ENCODE results near the gene HDAC7. TPM values are rescaled to one million over a fixed set of nuclear protein-coding genes. Genes with fewer than 3 reads are reported as not detected.
A peak's percentile ranks its signal among the peaks of the same experiment; 100 is the strongest.

Gene HDAC7
- total RNA-seq, 4 donors from 2014 or later = 58.3 to 105 (median 82.5) TPM

DNA sequence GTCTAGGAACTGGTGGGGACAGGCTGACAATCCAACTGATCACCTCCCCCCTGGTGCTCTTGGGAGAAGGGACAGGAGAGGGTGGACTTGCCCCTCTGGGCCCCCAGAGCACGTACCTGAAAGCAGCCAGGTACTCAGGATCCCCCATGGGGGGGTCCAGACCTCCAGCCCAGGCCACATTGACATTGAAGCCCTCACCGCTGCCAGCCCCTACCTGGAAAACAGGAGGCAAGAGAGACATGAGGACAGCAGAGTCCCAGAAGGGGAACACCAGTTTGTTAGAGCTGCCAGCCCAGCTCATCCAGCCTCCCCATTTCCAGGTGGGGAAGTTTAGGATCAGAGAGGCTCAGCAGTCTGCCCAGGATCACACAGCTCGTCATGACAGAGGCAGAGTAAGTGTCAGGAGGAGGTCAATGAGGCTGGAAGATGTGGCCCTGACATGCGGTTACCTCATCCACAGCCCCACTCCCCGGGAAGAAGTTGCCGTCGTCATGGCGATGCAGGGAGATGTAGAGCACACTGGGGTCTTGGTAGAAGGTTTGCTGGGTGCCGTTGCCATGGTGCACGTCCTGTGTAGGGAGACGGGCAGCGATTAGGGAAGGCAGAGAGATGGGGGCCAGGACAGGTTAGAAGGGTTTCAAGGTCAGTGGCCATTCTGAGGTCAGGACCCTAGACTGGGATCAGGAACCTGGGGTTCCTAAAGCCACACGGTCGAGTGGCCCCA lies 31.9 kb downstream of the HDAC7 start:
- Histone ChIP-seq H3K27me3 (no peaks in the 10 kb centered on the region), H3K4me1 (peaks cover 5 to 50% (median 32%) of the 10 kb centered on the region in 4 donors), H3K27ac (replicated peaks in 1 of 4) (peak overlapping the region; percentile 0 to 71 (median 58)), H3K4me3 (no peak overlapping the region), H3K36me3 (peaks cover 86 to 100% (median 100%) of the 10 kb centered on the region in 4 donors), H3K9me3 (no peaks in the 10 kb centered on the region)
- no peak for DNase-seq (ENCODE audit: extremely low spot score)
- intact Hi-C loops (cut with DNase I) = no loop called here
- 86% methylated on average over 10 of the region's 14 CpGs for WGBS
- TF ChIP-seq POLR2A (IDR thresholded peaks at IDR 0.05; ENCODE audit: low read depth) (no peak), CTCF (IDR thresholded peaks at IDR 0.05) (no peak), EP300 (IDR thresholded peaks at IDR 0.05) (no peak), POLR2AphosphoS5 (IDR thresholded peaks at IDR 0.05) (no peak)

GRCh38 chr12:47786662-47787280 lies 32.9 kb downstream of the HDAC7 start:
- H3K36me3 ChIP-seq = peaks cover 76 to 100% (median 100%) of the 10 kb centered on the region in 4 donors
- H3K27me3 ChIP-seq = no peaks in the 10 kb centered on the region
- intact Hi-C loops (cut with DNase I) = no loop called here
- no peaks in the 10 kb centered on the region for H3K9me3 ChIP-seq
- H3K27ac ChIP-seq (replicated peaks in 1 of 4) = peak overlapping the region; percentile 58 to 71 (median 64)
- DNase-seq (ENCODE audit: extremely low spot score) = no peak
- no peak overlapping the region for H3K4me3 ChIP-seq
- peaks cover 5 to 54% (median 39%) of the 10 kb centered on the region in 4 donors for H3K4me1 ChIP-seq
- TF ChIP-seq POLR2A (IDR thresholded peaks at IDR 0.05; ENCODE audit: low read depth) (no peak), CTCF (IDR thresholded peaks at IDR 0.05) (no peak), EP300 (IDR thresholded peaks at IDR 0.05) (no peak), POLR2AphosphoS5 (IDR thresholded peaks at IDR 0.05) (peak in 1 of 2 donors; percentile 36)
- 90% methylated on average over 10 of the region's 10 CpGs for WGBS

GRCh38 chr12:47785887-47786661 lies 33.6 kb downstream of the HDAC7 start:
- Histone ChIP-seq H3K4me3 (no peak overlapping the region), H3K27me3 (no peaks in the 10 kb centered on the region), H3K36me3 (peaks cover 69 to 100% (median 100%) of the 10 kb centered on the region in 4 donors), H3K27ac (replicated peaks in 1 of 4) (peak overlapping the region; percentile 58 to 71 (median 64)), H3K9me3 (no peaks in the 10 kb centered on the region), H3K4me1 (peaks cover 5 to 54% (median 39%) of the 10 kb centered on the region in 4 donors)
- whole genome bisulfite sequencing = 81% methylated on average over 11 of the region's 11 CpGs
- TF ChIP-seq EP300 (IDR thresholded peaks at IDR 0.05) (no peak), CTCF (IDR thresholded peaks at IDR 0.05) (no peak), POLR2A (IDR thresholded peaks at IDR 0.05; ENCODE audit: low read depth) (no peak)
- intact Hi-C loops (cut with DNase I) = no loop called here
- DNase-seq (ENCODE audit: extremely low spot score) = no peak

DNA sequence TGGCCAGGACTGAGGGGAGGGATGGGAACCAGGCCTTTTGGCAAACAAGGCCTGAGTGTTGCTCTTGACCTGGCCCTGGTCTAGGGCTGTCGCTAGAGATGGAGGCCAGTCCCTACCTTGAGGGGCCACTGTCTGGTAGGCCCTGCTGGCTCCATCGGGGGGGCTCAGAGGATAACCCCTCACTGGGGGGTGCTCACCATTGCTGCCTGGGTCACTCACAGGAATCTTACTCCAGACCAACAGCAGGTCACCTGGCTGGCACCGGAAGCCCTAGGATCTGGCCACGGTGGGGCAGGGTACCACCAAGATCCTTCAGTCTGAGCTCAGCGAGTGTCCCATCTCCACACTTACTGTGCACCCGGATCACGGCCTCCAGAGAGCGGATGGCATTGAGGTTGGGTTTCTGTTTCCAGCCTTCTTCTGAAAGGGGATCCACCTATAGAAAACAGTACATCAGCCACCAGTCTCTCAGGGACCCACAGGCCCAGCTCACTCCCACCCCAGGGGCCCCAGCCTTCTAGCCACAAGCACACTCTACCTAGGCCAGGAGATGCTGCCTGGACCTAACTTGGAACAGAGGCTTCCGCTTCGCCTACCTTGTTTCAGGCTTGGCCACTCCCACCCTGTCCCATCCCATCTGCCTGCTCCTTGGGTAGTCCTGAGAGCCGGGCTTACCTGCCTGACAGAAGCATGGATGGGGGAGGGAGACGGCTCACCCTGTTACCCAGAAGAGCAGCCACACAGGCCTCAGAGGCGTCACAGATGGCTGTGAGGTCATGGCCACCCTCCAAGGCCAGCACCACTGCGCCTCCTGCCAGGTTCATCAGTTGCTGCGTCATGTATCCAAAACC lies 34.4 kb downstream of the HDAC7 start:
- no peaks in the 10 kb centered on the region for H3K27me3 ChIP-seq
- DNase-seq (ENCODE audit: extremely low spot score) = no peak
- TF ChIP-seq POLR2A (IDR thresholded peaks at IDR 0.05; ENCODE audit: low read depth) = no peak
- no peak for TF ChIP-seq CTCF (IDR thresholded peaks at IDR 0.05)
- TF ChIP-seq POLR2AphosphoS5 (IDR thresholded peaks at IDR 0.05) = no peak
- TF ChIP-seq EP300 (IDR thresholded peaks at IDR 0.05) = no peak
- peaks cover 5 to 54% (median 40%) of the 10 kb centered on the region in 4 donors for H3K4me1 ChIP-seq
- no peaks in the 10 kb centered on the region for H3K9me3 ChIP-seq
- peak overlapping the region; percentile 58 to 71 (median 64) for H3K27ac ChIP-seq (replicated peaks in 1 of 4)
- 86% methylated on average over 10 of the region's 15 CpGs for WGBS
- no peak overlapping the region for H3K4me3 ChIP-seq
- intact Hi-C loops (cut with DNase I) = no loop called here
- peaks cover 61 to 98% (median 97%) of the 10 kb centered on the region in 4 donors for H3K36me3 ChIP-seq

Measured in esophagus muscularis mucosa (tissue), 4 donors.